Spleen (tissue), 7 donors: ENCODE measurements around the gene MAMDC4.
"Not testable (repeated sequence)": the region's sequence is repeated elsewhere in the genome, so short reads cannot be mapped to it uniquely, and the experiment has no call there.

Experiments used
- POLR2A ChIP-seq, 3 donors: fragments of 450-650 bp; IDR thresholded peaks; one replicate each; pipeline ENCODE4 v1.5.1; 2017; ENCODE audit warnings: antibody characterized with exemption in 3 of 3, mild to moderate bottlenecking in 1 of 3
- TF ChIP-seq, protein P1 (sequence below), 11 experiments: fragments of 200-600 bp in 7 of 11; fragments of 450-650 bp in 4 of 11; sonication (generic) in 4 of 11; IDR thresholded peaks in 8 of 11; conservative IDR thresholded peaks in 3 of 11; 1 replicate in 7 of 11; 2 replicates in 4 of 11; pipeline versions ENCODE4 v1.4.0 to v1.8.0; 2016 to 2021; ENCODE audit warnings: antibody characterized with exemption in 11 of 11, inconsistent platforms in 4 of 11, mild to moderate bottlenecking in 1 of 11
- donor health status: DM: no; HTN: no; CAD: no; lungs with moderate emphysema.
- donor health status: DM: no; HTN: no; CAD: no.
- donor health status: DM: no; HTN: no; CAD: no.

DNA sequence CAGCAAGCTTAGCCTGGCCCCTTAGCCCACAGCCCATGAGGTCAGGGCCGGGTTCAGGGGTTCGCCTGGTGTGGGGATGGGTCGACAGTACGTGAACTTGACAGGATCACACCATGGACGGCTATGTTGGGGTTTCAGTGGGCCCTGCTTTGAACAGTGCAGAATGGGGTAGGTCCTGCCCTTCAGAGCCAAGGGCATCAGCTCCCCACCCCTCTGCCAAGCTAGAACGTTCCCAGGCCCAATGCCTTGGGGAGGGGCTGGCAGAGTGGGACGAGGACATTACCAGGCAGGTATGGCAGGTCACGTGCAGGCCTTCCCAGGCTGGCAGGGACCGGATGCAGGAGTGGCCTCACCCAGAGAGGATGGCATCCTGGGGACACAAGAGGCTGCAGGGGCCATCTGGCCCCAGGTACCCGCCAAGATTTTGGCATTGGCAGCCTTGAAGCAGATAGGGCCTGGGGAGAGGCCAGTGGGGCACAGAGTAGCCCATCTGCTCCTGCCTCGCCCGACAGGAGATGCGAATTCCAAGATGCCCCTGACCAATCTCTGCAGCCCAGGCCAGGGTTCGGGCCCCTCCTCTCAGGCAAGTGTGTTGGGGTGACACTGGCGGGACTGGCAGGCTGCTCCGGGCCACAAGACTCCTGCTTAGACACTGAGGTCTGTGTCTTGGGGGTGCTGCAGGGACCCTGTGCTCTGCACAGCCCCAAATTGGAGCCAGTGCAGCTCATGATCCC lies 10.3 kb upstream of the MAMDC4 start:
- not testable (repeated sequence) for TF ChIP-seq POLR2A (IDR thresholded peaks at IDR 0.05)
- TF ChIP-seq, protein P1, sequence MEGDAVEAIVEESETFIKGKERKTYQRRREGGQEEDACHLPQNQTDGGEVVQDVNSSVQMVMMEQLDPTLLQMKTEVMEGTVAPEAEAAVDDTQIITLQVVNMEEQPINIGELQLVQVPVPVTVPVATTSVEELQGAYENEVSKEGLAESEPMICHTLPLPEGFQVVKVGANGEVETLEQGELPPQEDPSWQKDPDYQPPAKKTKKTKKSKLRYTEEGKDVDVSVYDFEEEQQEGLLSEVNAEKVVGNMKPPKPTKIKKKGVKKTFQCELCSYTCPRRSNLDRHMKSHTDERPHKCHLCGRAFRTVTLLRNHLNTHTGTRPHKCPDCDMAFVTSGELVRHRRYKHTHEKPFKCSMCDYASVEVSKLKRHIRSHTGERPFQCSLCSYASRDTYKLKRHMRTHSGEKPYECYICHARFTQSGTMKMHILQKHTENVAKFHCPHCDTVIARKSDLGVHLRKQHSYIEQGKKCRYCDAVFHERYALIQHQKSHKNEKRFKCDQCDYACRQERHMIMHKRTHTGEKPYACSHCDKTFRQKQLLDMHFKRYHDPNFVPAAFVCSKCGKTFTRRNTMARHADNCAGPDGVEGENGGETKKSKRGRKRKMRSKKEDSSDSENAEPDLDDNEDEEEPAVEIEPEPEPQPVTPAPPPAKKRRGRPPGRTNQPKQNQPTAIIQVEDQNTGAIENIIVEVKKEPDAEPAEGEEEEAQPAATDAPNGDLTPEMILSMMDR (IDR thresholded peaks at IDR 0.05 in 8 of 11, conservative IDR thresholded peaks at IDR 0.05 in 3 of 11) = not testable (repeated sequence)
